H1 (cell line): Measurements from ENCODE around the gene LGI4. TPM values are rescaled to one million over a fixed set of nuclear protein-coding genes. Genes with fewer than 3 reads are reported as not detected.
A peak's percentile ranks its signal among the peaks of the same experiment; 100 is the strongest.

ENCODE experiments used
- CTCF ChIA-PET: fragments of 300-600 bp; sonication (Branson Sonifier 250); formaldehyde crosslinking; loops from one replicate; lab custom pipeline; 2021; ENCODE audit not compliant: partially characterized antibody; lab: Charles Lee
- POLR2A ChIA-PET: fragments of 300-600 bp; sonication (Branson Sonifier 250); formaldehyde crosslinking; loops from one replicate; lab custom pipeline; 2021; ENCODE audit warnings: inconsistent platforms; ENCODE audit not compliant: partially characterized antibody; lab: Charles Lee
- DNase-seq, 2 experiments: peaks; one replicate each; pipeline versions ENCODE4 v3.0.0 to v3.0.0-alpha.2; 2010 to 2022; ENCODE audit warnings: low spot score in 2 of 2, low read depth in 1 of 2, mixed read lengths in 1 of 2
- FAIRE-seq: peaks from 2 replicates; lab custom pipeline; 2011; peaks lifted over from hg19 to GRCh38; lab: Jason Lieb, UNC
- H2AFZ ChIP-seq: 2 replicates; pipeline ENCODE4 v1.8.1; 2012; ENCODE audit warnings: low read length, inconsistent platforms
- H2AK5ac ChIP-seq: 2 replicates; pipeline ENCODE4 v1.6.1; 2013; ENCODE audit warnings: low read depth, low read length
- H2BK120ac ChIP-seq: replicated peaks from 2 replicates; pipeline ENCODE3; 2013; ENCODE audit warnings: low read depth, low read length, inconsistent platforms
- H2BK12ac ChIP-seq: 2 replicates; pipeline ENCODE4 v1.6.1; 2013; ENCODE audit warnings: low read depth, low read length
- H2BK15ac ChIP-seq: 2 replicates; pipeline ENCODE4 v1.6.1; 2013; ENCODE audit warnings: low read length
- H2BK20ac ChIP-seq: 2 replicates; pipeline ENCODE4 v1.6.1; 2013; ENCODE audit warnings: low read length
- H2BK5ac ChIP-seq: 2 replicates; pipeline ENCODE4 v1.6.1; 2013; ENCODE audit warnings: low read depth, low read length
- H3K14ac ChIP-seq: 2 replicates; pipeline ENCODE4 v1.6.1; 2013; ENCODE audit warnings: inconsistent platforms; ENCODE audit not compliant: insufficient read length
- H3K18ac ChIP-seq: 2 replicates; pipeline ENCODE4 v1.6.1; 2013; ENCODE audit warnings: low read length; ENCODE audit errors: extremely low read depth
- H3K23ac ChIP-seq: 2 replicates; pipeline ENCODE4 v1.6.1; 2013; ENCODE audit warnings: inconsistent platforms; ENCODE audit not compliant: insufficient read length
- H3K23me2 ChIP-seq: 2 replicates; pipeline ENCODE4 v1.6.1; 2013; ENCODE audit warnings: low read depth, low read length
- H3K27ac ChIP-seq: 2 replicates; pipeline ENCODE4 v1.6.1; 2011; ENCODE audit warnings: low read depth, low read length, inconsistent platforms
- H3K27me3 ChIP-seq, 4 experiments: replicated peaks in 1 of 4; 1 replicate in 1 of 4; 2 replicates in 3 of 4; pipeline versions ENCODE4 v1.6.1 to v1.8.1; 2011 to 2013; ENCODE audit warnings: low read length in 3 of 4, mild to moderate bottlenecking in 3 of 4, inconsistent platforms in 2 of 4, mixed read lengths in 2 of 4, moderate library complexity in 1 of 4; ENCODE audit not compliant: control insufficient read depth in 3 of 4, insufficient read depth in 3 of 4; ENCODE audit errors: extremely low read depth in 1 of 4
- H3K36me3 ChIP-seq, 4 experiments: 2 replicates each; pipeline versions ENCODE4 v1.6.1 to v1.8.1; 2011 to 2013; ENCODE audit warnings: mild to moderate bottlenecking in 4 of 4, low read length in 3 of 4, moderate library complexity in 2 of 4, control low read depth in 1 of 4, inconsistent platforms in 1 of 4; ENCODE audit not compliant: insufficient read depth in 4 of 4, control insufficient read depth in 2 of 4
- H3K4ac ChIP-seq: replicated peaks from 2 replicates; pipeline ENCODE3; 2013; ENCODE audit warnings: low read length, low read depth, mixed read lengths, inconsistent platforms; ENCODE audit not compliant: insufficient read length
- H3K4me1 ChIP-seq, 4 experiments: replicated peaks in 1 of 4; 1 replicate in 1 of 4; 2 replicates in 3 of 4; pipeline versions ENCODE4 v1.6.1 to v1.8.1; 2011 to 2013; ENCODE audit warnings: low read length in 3 of 4, inconsistent platforms in 2 of 4, mixed read lengths in 1 of 4; ENCODE audit not compliant: insufficient read depth in 4 of 4, control insufficient read depth in 3 of 4
- H3K4me2 ChIP-seq, 2 experiments: 2 replicates each; pipeline versions ENCODE4 v1.6.1 to v1.8.1; 2011 to 2013; ENCODE audit warnings: low read depth in 2 of 2, low read length in 2 of 2, control low read depth in 1 of 2, inconsistent platforms in 1 of 2, mild to moderate bottlenecking in 1 of 2; ENCODE audit not compliant: insufficient read depth in 1 of 2
- H3K4me3 ChIP-seq, 4 experiments: fragments of 200-600, 300-600 bp in 1 of 4; sonication (generic), shearing (Covaris generic), sonication (Bioruptor Twin) in 1 of 4; 2 replicates each; pipeline versions ENCODE4 v1.5.1 to v1.8.1; 2011 to 2016; ENCODE audit warnings: low read length in 4 of 4, low read depth in 3 of 4, control low read depth in 2 of 4, inconsistent platforms in 2 of 4, mild to moderate bottlenecking in 2 of 4, mixed read lengths in 1 of 4, moderate library complexity in 1 of 4; ENCODE audit not compliant: insufficient read depth in 2 of 4; ENCODE audit errors: extremely low read depth in 1 of 4
- H3K56ac ChIP-seq: replicated peaks from 2 replicates; pipeline ENCODE3; 2013; ENCODE audit warnings: low read depth, mild to moderate bottlenecking, mixed read lengths, low read length, inconsistent platforms; ENCODE audit not compliant: insufficient read length
- H3K79me1 ChIP-seq: 2 replicates; pipeline ENCODE4 v1.6.1; 2013; ENCODE audit warnings: low read depth, low read length, control low read depth
- H3K79me2 ChIP-seq, 2 experiments: 2 replicates each; pipeline versions ENCODE4 v1.6.1 to v1.8.1; 2012 to 2013; ENCODE audit warnings: low read length in 2 of 2, mild to moderate bottlenecking in 2 of 2, inconsistent platforms in 1 of 2; ENCODE audit not compliant: insufficient read depth in 2 of 2, control insufficient read depth in 1 of 2
- H3K9ac ChIP-seq, 4 experiments: replicated peaks in 1 of 4; 1 replicate in 1 of 4; 2 replicates in 3 of 4; pipeline versions ENCODE4 v1.6.1 to v1.8.1; 2011 to 2013; ENCODE audit warnings: low read depth in 3 of 4, low read length in 3 of 4, control low read depth in 2 of 4, mild to moderate bottlenecking in 2 of 4, moderate library complexity in 2 of 4, inconsistent platforms in 1 of 4; ENCODE audit errors: extremely low read depth in 1 of 4
- H3K9me3 ChIP-seq, 2 experiments: 2 replicates each; pipeline versions ENCODE4 v1.6.1 to v1.8.1; 2012 to 2013; ENCODE audit warnings: mild to moderate bottlenecking in 2 of 2, moderate library complexity in 2 of 2, control low read depth in 1 of 2, inconsistent platforms in 1 of 2, low read depth in 1 of 2, low read length in 1 of 2, mixed read lengths in 1 of 2; ENCODE audit not compliant: insufficient read depth in 2 of 2
- H4K20me1 ChIP-seq, 2 experiments: replicated peaks in 1 of 2; 2 replicates each; pipeline versions ENCODE3 to v1.8.1; 2011 to 2013; ENCODE audit warnings: inconsistent platforms in 2 of 2, low read length in 2 of 2, mild to moderate bottlenecking in 1 of 2; ENCODE audit not compliant: insufficient read depth in 2 of 2, control insufficient read depth in 1 of 2
- H4K5ac ChIP-seq: 2 replicates; pipeline ENCODE4 v1.6.1; 2013; ENCODE audit warnings: low read length, low read depth, mixed read lengths, inconsistent platforms; ENCODE audit not compliant: insufficient read length
- H4K8ac ChIP-seq: 2 replicates; pipeline ENCODE4 v1.8.0; 2013; ENCODE audit warnings: mild to moderate bottlenecking, moderate library complexity, low read length, inconsistent platforms; ENCODE audit not compliant: insufficient read depth; ENCODE audit errors: extremely low read depth
- H4K91ac ChIP-seq: replicated peaks from 2 replicates; pipeline ENCODE3; 2013; ENCODE audit warnings: low read length, mixed read lengths, inconsistent platforms; ENCODE audit not compliant: insufficient read length
- EZH2 ChIP-seq: fragments of 200-600 bp; sonication (generic); IDR thresholded peaks from 2 replicates; pipeline ENCODE4 v1.7.1; 2012; ENCODE audit warnings: low read depth, mild to moderate bottlenecking, moderate library complexity, low read length, inconsistent platforms; ENCODE audit not compliant: severe bottlenecking
- MAFK ChIP-seq: IDR thresholded peaks from 2 replicates; pipeline ENCODE4 v1.6.1; 2012; ENCODE audit warnings: low read depth, mild to moderate bottlenecking, improper control_type of control experiment, low read length
- SUZ12 ChIP-seq: fragments of 200-600 bp; sonication (generic); IDR thresholded peaks from 2 replicates; pipeline ENCODE4 v1.6.1; 2012; ENCODE audit warnings: mild to moderate bottlenecking, inconsistent platforms, low read length, moderate library complexity, mixed read lengths
- WGBS, 2 experiments: shearing (Covaris generic) in 1 of 2; methylation state at CpG; one replicate each; pipeline versions ENCODE4 v1.1.6 to v1.1.7; 2013 to 2015; ENCODE audit warnings: low lambda C conversion rate in 2 of 2, mixed read lengths in 2 of 2, inconsistent platforms in 1 of 2, low coverage in 1 of 2, missing lambda C conversion rate in 1 of 2; ENCODE audit not compliant: insufficient replicate concordance in 2 of 2, insufficient coverage in 1 of 2, insufficient read length in 1 of 2; ENCODE audit errors: extremely low coverage in 1 of 2, missing lambda C conversion rate in 1 of 2; 5-methylcytosine and 5-hydroxymethylcytosine counted together
- polyA plus RNA-seq, 7 experiments: library from polyadenylated mRNA; depleted of rRNA in 3 of 7; stranded (reverse) in 5 of 7; unstranded in 2 of 7; fragments of >200 nt in 5 of 7; fragments of 200-250 nt in 2 of 7; gene quantifications; 1 replicate in 5 of 7; 2 replicates in 1 of 7; 4 replicates in 1 of 7; pipeline versions ENCODE4 v1.2.1 to v1.2.3, GENCODE V29; 2011 to 2013; ENCODE audit warnings: missing spikeins in 2 of 7, mixed read lengths in 2 of 7
- total RNA-seq: library from RNA; stranded (reverse); fragmentation: NEBNext Ultra II Directional; extraction: Animal tissue kit (Norgen Biotek cat#: 25700); gene quantifications from 2 replicates; pipeline ENCODE4 v1.2.1, GENCODE V29; 2021
- TF ChIP-seq, protein P1 (sequence below): IDR thresholded peaks from 2 replicates; pipeline ENCODE4 v1.6.1; 2012; ENCODE audit warnings: low read length, inconsistent platforms
- TF ChIP-seq, protein P2 (sequence below): IDR thresholded peaks from 2 replicates; pipeline ENCODE4 v1.6.1; 2012; ENCODE audit warnings: inconsistent platforms

LGI4 gene
- total and polyA plus RNA-seq, 2 of the 8 experiments (the other 6 are each of a cell fraction or from before 2014, with no cell fraction given): 2.0 to 8.2 TPM

GRCh38 chr19:35110974-35111373 is 23.9 kb downstream of the LGI4 start:
- FAIRE-seq (no peak), DNase-seq (no peak)
- POLR2A ChIA-PET: interaction anchor here (0.8 to 1.8 kb wide), 5 partner anchors 11 to 64 kb away, joined by 3 to 8 read pairs (median 3); partner anchors contain the start of gene LGI4
- Histone ChIP-seq H3K9me3 (no peaks in the 10 kb centered on the region), H4K91ac (no peak overlapping the region), H3K9ac (no peak overlapping the region), H3K4ac (no peak overlapping the region), H2BK120ac (no peak overlapping the region), H3K18ac (peak overlapping the region; percentile 68; the same call in 1 of the 2 replicates), H3K14ac (no peak overlapping the region), H2AK5ac (no peak overlapping the region), H3K4me1 (peaks cover 0 to 13% (median 9%) of the 10 kb centered on the region in 4 experiments; a peak in 6 of 7 replicates), H2BK5ac (no peak overlapping the region), H3K56ac (no peak overlapping the region), H2BK12ac (no peak overlapping the region), H4K8ac (no peak overlapping the region), H2BK20ac (no peak overlapping the region), H3K36me3 (no peaks in the 10 kb centered on the region), H2BK15ac (no peak overlapping the region), H3K23me2 (no peaks in the 10 kb centered on the region), H3K27ac (no peak overlapping the region), H4K5ac (peak overlapping the region; percentile 22), H3K79me2 (no peaks in the 10 kb centered on the region), H3K27me3 (peaks cover 0 to under 1% (median 0%) of the 10 kb centered on the region in 4 experiments; a peak in 1 of 7 replicates), H4K20me1 (no peaks in the 10 kb centered on the region), H3K79me1 (no peaks in the 10 kb centered on the region), H3K4me2 (no peak overlapping the region), H3K23ac (no peak overlapping the region), H2AFZ (no peak overlapping the region), H3K4me3 (no peak overlapping the region)
- no peak for TF ChIP-seq SUZ12
- TF ChIP-seq, protein P1, sequence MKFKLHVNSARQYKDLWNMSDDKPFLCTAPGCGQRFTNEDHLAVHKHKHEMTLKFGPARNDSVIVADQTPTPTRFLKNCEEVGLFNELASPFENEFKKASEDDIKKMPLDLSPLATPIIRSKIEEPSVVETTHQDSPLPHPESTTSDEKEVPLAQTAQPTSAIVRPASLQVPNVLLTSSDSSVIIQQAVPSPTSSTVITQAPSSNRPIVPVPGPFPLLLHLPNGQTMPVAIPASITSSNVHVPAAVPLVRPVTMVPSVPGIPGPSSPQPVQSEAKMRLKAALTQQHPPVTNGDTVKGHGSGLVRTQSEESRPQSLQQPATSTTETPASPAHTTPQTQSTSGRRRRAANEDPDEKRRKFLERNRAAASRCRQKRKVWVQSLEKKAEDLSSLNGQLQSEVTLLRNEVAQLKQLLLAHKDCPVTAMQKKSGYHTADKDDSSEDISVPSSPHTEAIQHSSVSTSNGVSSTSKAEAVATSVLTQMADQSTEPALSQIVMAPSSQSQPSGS: no peak
- no peak for TF ChIP-seq MAFK
- no peak for TF ChIP-seq EZH2
- TF ChIP-seq, protein P2, sequence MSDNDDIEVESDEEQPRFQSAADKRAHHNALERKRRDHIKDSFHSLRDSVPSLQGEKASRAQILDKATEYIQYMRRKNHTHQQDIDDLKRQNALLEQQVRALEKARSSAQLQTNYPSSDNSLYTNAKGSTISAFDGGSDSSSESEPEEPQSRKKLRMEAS: no peak
- WGBS, 2 experiments: 82% methylated on average over 5 of the region's 9 CpGs; no CpG with 5 or more reads in 1 of the 2 experiments
- CTCF ChIA-PET: interaction anchor here (0.5 to 3.4 kb wide), 12 partner anchors 12 to 1073 kb away, joined by 3 to 21 read pairs (median 3); partner anchors contain the start of gene LGI4
